IMR-90 (cell line): ENCODE results near the gene RABGGTA.

Experiments used
- BHLHE40 ChIP-seq: fragments of 150-350 bp; IDR thresholded peaks from 2 replicates; pipeline ENCODE4 v1.6.1; 2016; ENCODE audit warnings: mild to moderate bottlenecking, low read depth, low read length
- CTCF ChIP-seq: conservative IDR thresholded peaks from 2 replicates; pipeline ENCODE4 v1.5.1; 2012; ENCODE audit warnings: mild to moderate bottlenecking, low read depth, low read length, improper control_type of control experiment
- NFE2L2 ChIP-seq: fragments of 150-350 bp; IDR thresholded peaks from 2 replicates; pipeline ENCODE4 v1.6.1; 2016; ENCODE audit warnings: low read depth, mild to moderate bottlenecking, low read length
- POLR2A ChIP-seq: IDR thresholded peaks from 2 replicates; pipeline ENCODE4 v1.6.1; 2012; ENCODE audit warnings: mild to moderate bottlenecking, low read depth, low read length
- RAD21 ChIP-seq: IDR thresholded peaks from 2 replicates; pipeline ENCODE4 v1.6.1; 2012; ENCODE audit warnings: low read length, improper control_type of control experiment

GRCh38 chr14:24233538-24233866 lies 37.9 kb downstream of the RABGGTA start:
- TF ChIP-seq CTCF, result no peak
- TF ChIP-seq POLR2A, result no peak
- no peak for TF ChIP-seq RAD21
- no peak for TF ChIP-seq BHLHE40
- no peak for TF ChIP-seq NFE2L2
